HepG2 (cell line): ENCODE results near the gene FARSB. TPM values are rescaled to one million over a fixed set of nuclear protein-coding genes. Genes with fewer than 3 reads are reported as not detected.

ENCODE experiments used
- ATAC-seq: fragments of 200-7000 bp; cut with Tn5 transposase; 3 replicates; pipeline ENCODE4 v1.9.1; 2020; ENCODE audit warnings: mild to moderate bottlenecking, moderate library complexity
- BruUV-seq: library from RNA; stranded (reverse); fragments of 400-500 nt; replicated peaks from 2 replicates; lab custom pipeline; 2021; lab: Mats Ljungman, UMichigan
- CTCF ChIA-PET: fragments of 300-600 bp; formaldehyde crosslinking; extraction: SDS; loops from one replicate; lab custom pipeline; 2021; ENCODE audit warnings: low total read pairs, inconsistent platforms, low intra/inter-chr PET ratio; lab: Yijun Ruan, JAX
- POLR2A ChIA-PET: fragments of 350-600 bp; sonication (Branson Sonifier 250); formaldehyde crosslinking; loops from one replicate; lab custom pipeline; 2020; ENCODE audit warnings: antibody characterized with exemption, inconsistent platforms; lab: Yijun Ruan, JAX
- DNase-seq: peaks from one replicate; pipeline ENCODE4 v3.0.0-alpha.2; 2015; ENCODE audit warnings: low spot score
- FAIRE-seq: peaks from 3 replicates; lab custom pipeline; 2011; peaks lifted over from hg19 to GRCh38; lab: Jason Lieb, UNC
- H2AFZ ChIP-seq: one replicate; pipeline ENCODE4 v1.6.1; 2011; ENCODE audit warnings: low read length, inconsistent platforms
- H3K27ac ChIP-seq: fragments of 300-600 bp; 3 replicates; pipeline ENCODE4 v1.8.0; 2011; ENCODE audit warnings: mixed run types, mild to moderate bottlenecking, mixed read lengths, low read length, inconsistent platforms; ENCODE audit not compliant: insufficient read depth; ENCODE audit errors: extremely low read length
- H3K27me3 ChIP-seq, 2 experiments: fragments of 200-600 bp in 1 of 2; 2 replicates in 1 of 2; 3 replicates in 1 of 2; pipeline versions ENCODE4 v1.6.0 to v1.8.0; 2011; ENCODE audit warnings: low read length in 2 of 2, mild to moderate bottlenecking in 2 of 2, moderate library complexity in 2 of 2, inconsistent platforms in 1 of 2; ENCODE audit not compliant: insufficient read depth in 2 of 2, control insufficient read depth in 1 of 2
- H3K36me3 ChIP-seq, 2 experiments: fragments of 200-600 bp in 1 of 2; replicated peaks in 1 of 2; 2 replicates in 1 of 2; 3 replicates in 1 of 2; pipeline versions ENCODE4 v1.5.1 to v1.8.0; 2011; ENCODE audit warnings: low read length in 2 of 2, inconsistent platforms in 1 of 2; ENCODE audit not compliant: insufficient read depth in 2 of 2, control insufficient read depth in 1 of 2
- H3K4me1 ChIP-seq: 2 replicates; pipeline ENCODE4 v1.5.1; 2012; ENCODE audit warnings: low read length, inconsistent platforms; ENCODE audit not compliant: insufficient read depth
- H3K4me2 ChIP-seq: 2 replicates; pipeline ENCODE4 v1.6.0; 2011; ENCODE audit warnings: low read depth, low read length, inconsistent platforms
- H3K4me3 ChIP-seq, 3 experiments: fragments of 200-600 bp in 1 of 3; sonication (generic), shearing (Covaris generic) in 1 of 3; replicated peaks in 1 of 3; 2 replicates each; pipeline ENCODE4 v1.5.1; 2011 to 2016; ENCODE audit warnings: low read length in 3 of 3, inconsistent platforms in 2 of 3, low read depth in 2 of 3, mild to moderate bottlenecking in 2 of 3, control low read depth in 1 of 3, mixed read lengths in 1 of 3; ENCODE audit not compliant: insufficient read depth in 1 of 3
- H3K79me2 ChIP-seq: one replicate; pipeline ENCODE4 v1.6.1; 2011; ENCODE audit warnings: low read length, inconsistent platforms; ENCODE audit not compliant: insufficient read depth
- H3K9ac ChIP-seq: 2 replicates; pipeline ENCODE4 v1.6.0; 2011; ENCODE audit warnings: mild to moderate bottlenecking, low read depth, low read length, inconsistent platforms; ENCODE audit not compliant: insufficient read depth
- H3K9me3 ChIP-seq: 2 replicates; pipeline ENCODE4 v1.5.1; 2012; ENCODE audit warnings: mild to moderate bottlenecking, low read length
- H4K20me1 ChIP-seq: 2 replicates; pipeline ENCODE4 v1.6.0; 2011; ENCODE audit warnings: inconsistent platforms, mild to moderate bottlenecking, low read length, moderate library complexity; ENCODE audit not compliant: insufficient read depth
- PAWR ChIP-seq: sonication (generic); formaldehyde crosslinking; IDR thresholded peaks from 2 replicates; pipeline ENCODE4 v1.4.0; 2020; ENCODE audit warnings: missing genetic modification reagents, mild to moderate bottlenecking, borderline replicate concordance
- RBFOX2 ChIP-seq: fragments of 200-400 bp; formaldehyde crosslinking; IDR thresholded peaks from 2 replicates; pipeline ENCODE4 v1.6.1; 2017; ENCODE audit warnings: low read depth, mild to moderate bottlenecking, low read length
- TEAD3 ChIP-seq: optimal IDR thresholded peaks from 2 replicates; pipeline ENCODE3; 2016; ENCODE audit warnings: borderline replicate concordance
- YY1 ChIP-seq: IDR thresholded peaks from 2 replicates; pipeline ENCODE4 v1.6.1; 2011; ENCODE audit warnings: low read length, low read depth, moderate library complexity, mild to moderate bottlenecking; ENCODE audit not compliant: insufficient read depth, insufficient replicate concordance
- ZNF441 ChIP-seq: sonication (generic); formaldehyde crosslinking; IDR thresholded peaks from 2 replicates; pipeline ENCODE4 v1.7.0; 2021; ENCODE audit warnings: missing genetic modification reagents, borderline replicate concordance
- ZNF616 ChIP-seq: sonication (generic); formaldehyde crosslinking; IDR thresholded peaks from 2 replicates; pipeline ENCODE4 v1.5.0; 2020; ENCODE audit warnings: low read depth, mild to moderate bottlenecking, missing genetic modification reagents
- ZZZ3 ChIP-seq: sonication (generic); formaldehyde crosslinking; IDR thresholded peaks from 2 replicates; pipeline ENCODE4 v1.4.0; 2020; ENCODE audit warnings: missing genetic modification reagents, mild to moderate bottlenecking, borderline replicate concordance
- in situ Hi-C: cut with HindIII; loops from 2 replicates; pipeline ENCODE4 v1.10.0; 2017; ENCODE audit warnings: low pct_unique_long_range_greater_than_20kb; ENCODE audit not compliant: extremely low pct_ligation_motif_present
- intact Hi-C: fragments of 100-400 bp; cut with micrococcal nuclease; formaldehyde crosslinking; loops from one replicate; pipeline ENCODE4 v1.10.0; 2022; ENCODE audit not compliant: unreplicated experiment
- polyA plus RNA-seq, 8 experiments: library from polyadenylated mRNA; depleted of rRNA in 3 of 8; stranded (reverse) in 7 of 8; unstranded in 1 of 8; fragments of >200 nt; fragmentation: Illumina TruSeq in 4 of 8; extraction: Trizol in 4 of 8; gene quantifications; 2 replicates each; pipeline versions ENCODE4 v1.2.1 to v1.2.3, GENCODE V29; 2011 to 2016; ENCODE audit warnings: low read depth in 4 of 8, missing spikeins in 1 of 8, mixed read lengths in 1 of 8; ENCODE audit not compliant: insufficient read depth in 1 of 8
- total RNA-seq, 5 experiments: library from RNA; depleted of rRNA; stranded (reverse); fragments of >200 nt; fragmentation: Illumina TruSeq; extraction: Trizol; gene quantifications; 2 replicates each; pipeline ENCODE4 v1.2.3, GENCODE V29; 2016; ENCODE audit warnings: low read depth in 1 of 5
- TF ChIP-seq, protein P1 (sequence below): sonication (generic); formaldehyde crosslinking; IDR thresholded peaks from 2 replicates; pipeline ENCODE4 v1.5.1; 2020; ENCODE audit warnings: mild to moderate bottlenecking, missing genetic modification reagents
- TF ChIP-seq, protein P2 (sequence below): sonication (generic); formaldehyde crosslinking; IDR thresholded peaks from 2 replicates; pipeline ENCODE4 v1.4.0; 2020; ENCODE audit warnings: mild to moderate bottlenecking, missing genetic modification reagents

FARSB gene
- total and polyA plus RNA-seq, 2 of the 13 experiments (the other 11 are each of a cell fraction or from before 2014, with no cell fraction given), result 23.3 to 45.9 TPM

DNA sequence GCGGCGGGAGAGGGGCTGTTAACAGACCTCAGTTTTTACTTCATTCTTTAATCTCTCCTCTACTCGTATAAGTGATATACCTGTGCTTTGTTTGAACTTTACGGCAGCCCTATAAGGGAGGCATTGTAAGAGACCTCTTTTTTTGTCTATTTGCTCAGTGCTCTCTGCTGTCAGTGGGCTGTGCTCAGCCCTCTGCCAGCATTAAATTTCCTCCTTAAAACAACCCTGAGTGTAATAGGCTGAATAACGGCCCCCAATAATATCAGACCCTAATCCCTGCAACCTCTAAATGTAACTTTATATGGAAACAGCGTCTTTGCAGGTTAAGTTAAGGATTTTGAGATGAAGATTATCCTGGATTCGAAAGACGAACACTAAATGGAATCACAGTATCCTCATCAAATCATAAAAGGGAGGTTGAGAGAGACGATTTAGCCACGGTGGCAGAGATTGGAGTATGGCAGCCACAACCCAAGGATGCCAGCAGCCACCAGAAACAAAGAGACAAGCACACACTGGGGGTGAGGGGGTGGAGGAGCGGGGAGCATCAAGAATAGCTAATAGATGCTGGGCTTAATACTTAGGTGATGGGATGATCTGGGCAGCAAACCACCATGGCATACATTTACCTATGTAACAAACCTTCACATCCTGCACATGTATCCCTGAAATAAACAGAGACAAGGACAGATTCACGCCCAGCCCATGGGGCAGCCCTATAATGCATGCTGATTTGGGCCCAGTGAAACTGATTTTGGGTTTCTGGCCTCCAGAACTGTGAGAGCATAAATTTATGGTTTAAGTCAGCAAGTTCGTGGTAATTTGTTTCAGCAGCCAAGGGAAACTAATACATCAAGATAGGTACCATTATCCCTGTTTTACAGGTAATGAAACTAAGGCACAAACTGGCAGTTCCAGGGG lies 894 bp upstream of the FARSB start (continued):
- peak; percentile 3 for TF ChIP-seq YY1
- TF ChIP-seq, protein P1, sequence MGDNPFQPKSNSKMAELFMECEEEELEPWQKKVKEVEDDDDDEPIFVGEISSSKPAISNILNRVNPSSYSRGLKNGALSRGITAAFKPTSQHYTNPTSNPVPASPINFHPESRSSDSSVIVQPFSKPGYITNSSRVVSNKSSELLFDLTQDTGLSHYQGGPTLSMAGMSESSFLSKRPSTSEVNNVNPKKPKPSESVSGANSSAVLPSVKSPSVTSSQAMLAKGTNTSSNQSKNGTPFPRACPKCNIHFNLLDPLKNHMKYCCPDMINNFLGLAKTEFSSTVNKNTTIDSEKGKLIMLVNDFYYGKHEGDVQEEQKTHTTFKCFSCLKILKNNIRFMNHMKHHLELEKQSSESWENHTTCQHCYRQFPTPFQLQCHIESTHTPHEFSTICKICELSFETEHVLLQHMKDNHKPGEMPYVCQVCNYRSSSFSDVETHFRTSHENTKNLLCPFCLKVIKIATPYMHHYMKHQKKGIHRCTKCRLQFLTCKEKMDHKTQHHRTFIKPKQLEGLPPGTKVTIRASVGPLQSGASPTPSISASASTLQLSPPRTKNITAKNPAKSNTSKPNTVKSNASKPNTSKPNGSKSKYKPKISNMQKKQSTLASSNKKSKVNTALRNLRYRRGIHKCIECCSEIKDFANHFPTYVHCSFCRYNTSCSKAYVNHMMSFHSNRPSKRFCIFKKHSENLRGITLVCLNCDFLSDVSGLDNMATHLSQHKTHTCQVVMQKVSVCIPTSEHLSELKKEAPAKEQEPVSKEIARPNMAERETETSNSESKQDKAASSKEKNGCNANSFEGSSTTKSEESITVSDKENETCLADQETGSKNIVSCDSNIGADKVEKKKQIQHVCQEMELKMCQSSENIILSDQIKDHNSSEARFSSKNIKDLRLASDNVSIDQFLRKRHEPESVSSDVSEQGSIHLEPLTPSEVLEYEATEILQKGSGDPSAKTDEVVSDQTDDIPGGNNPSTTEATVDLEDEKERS (CRISPR knock-in tag), result 0 out of 2 replicates have a peak, but pooled peaks have one; percentile 25
- peak; percentile 24 for TF ChIP-seq TEAD3 (CRISPR knock-in tag)
- TF ChIP-seq, protein P2, sequence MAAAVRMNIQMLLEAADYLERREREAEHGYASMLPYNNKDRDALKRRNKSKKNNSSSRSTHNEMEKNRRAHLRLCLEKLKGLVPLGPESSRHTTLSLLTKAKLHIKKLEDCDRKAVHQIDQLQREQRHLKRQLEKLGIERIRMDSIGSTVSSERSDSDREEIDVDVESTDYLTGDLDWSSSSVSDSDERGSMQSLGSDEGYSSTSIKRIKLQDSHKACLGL (CRISPR knock-in tag), result no peak
- no peak for TF ChIP-seq ZZZ3
- no peak for TF ChIP-seq ZNF441 (CRISPR knock-in tag)

DNA sequence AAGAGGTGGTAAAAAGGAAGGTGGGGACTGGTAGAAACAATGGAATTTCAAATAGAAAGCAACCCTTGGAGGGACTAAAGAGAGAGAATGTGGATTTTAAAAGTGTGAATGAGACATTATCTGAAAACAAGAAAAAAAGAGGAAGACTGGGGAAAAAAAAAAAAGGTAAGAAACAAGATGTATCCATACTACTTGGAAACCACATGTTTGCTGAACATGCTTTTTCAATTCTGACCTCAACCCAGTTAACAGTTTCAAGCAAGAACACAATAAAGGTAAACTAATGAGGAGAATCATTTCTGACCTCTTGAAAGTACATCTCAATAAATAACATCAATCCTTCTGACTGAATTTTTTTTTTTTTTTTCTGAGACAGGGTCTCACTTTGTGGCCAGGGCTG lies 2.6 kb downstream of the FARSB start:
- no peak for DNase-seq
- Histone ChIP-seq H3K9ac (no peak overlapping the region; the same call in 1 of the 2 replicates), H3K27ac (no peak overlapping the region), H2AFZ (no peak overlapping the region), H3K36me3 (peaks cover 2 to 5% of the 10 kb centered on the region in 2 experiments; a peak in 2 of 5 replicates), H3K4me1 (peaks cover 40% of the 10 kb centered on the region), H3K4me3 (no peak overlapping the region), H3K4me2 (peak overlapping the region; percentile 83; the same call in 1 of the 2 replicates), H3K27me3 (peaks cover 0 to 4% of the 10 kb centered on the region in 2 experiments; a peak in 1 of 5 replicates), H4K20me1 (no peaks in the 10 kb centered on the region), H3K9me3 (no peaks in the 10 kb centered on the region), H3K79me2 (peaks cover 67% of the 10 kb centered on the region)
- no peak for FAIRE-seq
- TF ChIP-seq ZNF616 (CRISPR knock-in tag) (no peak), PAWR (CRISPR knock-in tag) (no peak), RBFOX2 (0 out of 2 replicates have a peak, but pooled peaks have one; percentile 21)
- BruUV-seq, result no TSS peak
- ChIA-PET POLR2A (interaction anchor here (3.2 kb wide), 1 partner anchor 18 kb away, joined by 14 read pairs; the partner anchor contains the start of gene MOGAT1), CTCF (no interaction called here)
- in situ Hi-C loops (no loop called here), intact Hi-C loops (no loop called here)
- no peak for ATAC-seq
